Measurements from ENCODE around the gene TBC1D4. TPM values are rescaled to one million over a fixed set of nuclear protein-coding genes. Genes with fewer than 3 reads are reported as not detected.
"Not testable (repeated sequence)": the region's sequence is repeated elsewhere in the genome, so short reads cannot be mapped to it uniquely, and the experiment has no call there.

Gene TBC1D4
- total RNA-seq, 2 donors from 2014 or later, result 34.5 to 38.8 TPM

GRCh38 chr13:75357576-75358289, 124.2 kb downstream of the TBC1D4 start:
- Mint-ChIP-seq H3K9me3 (no peaks in the 10 kb centered on the region), H3K4me1 (ENCODE audit: low read depth) (peaks cover 14% of the 10 kb centered on the region), H3K27me3 (ENCODE audit: low read depth) (no peaks in the 10 kb centered on the region), H3K27ac (no peak overlapping the region), H3K4me3 (no peak overlapping the region), H3K36me3 (ENCODE audit: insufficient read depth in 2 of 2) (no peaks in the 10 kb centered on the region)
- peak; percentile 90 to 96 for ATAC-seq (replicated peaks in 1 of 2)
- peak; percentile 60 to 62 for DNase-seq

GRCh38 chr13:75356421-75356820, 125.5 kb downstream of the TBC1D4 start:
- no peak overlapping the region for H3K4me3 Mint-ChIP-seq
- no peaks in the 10 kb centered on the region for H3K27me3 Mint-ChIP-seq (ENCODE audit: low read depth)
- peaks cover 14% of the 10 kb centered on the region for H3K4me1 Mint-ChIP-seq (ENCODE audit: low read depth)
- H3K27ac Mint-ChIP-seq, result no peak overlapping the region
- ATAC-seq (replicated peaks in 1 of 2) (no peak), DNase-seq (no peak)
- no peaks in the 10 kb centered on the region for H3K36me3 Mint-ChIP-seq (ENCODE audit: insufficient read depth in 2 of 2)
- peaks cover 0 to 2% of the 10 kb centered on the region in 2 donors for H3K9me3 Mint-ChIP-seq

- no peak for ATAC-seq (replicated peaks in 1 of 2)
- Mint-ChIP-seq H3K27me3 (ENCODE audit: low read depth) (no peaks in the 10 kb centered on the region), H3K4me3 (no peak overlapping the region), H3K9me3 (peaks cover 0 to 2% of the 10 kb centered on the region in 2 donors), H3K4me1 (ENCODE audit: low read depth) (peaks cover 14% of the 10 kb centered on the region), H3K36me3 (ENCODE audit: insufficient read depth in 2 of 2) (no peaks in the 10 kb centered on the region), H3K27ac (no peak overlapping the region)
- no peak for DNase-seq
These were observed 126.4 kb downstream of the TBC1D4 start for GRCh38 chr13:75355609-75356008.

GRCh38 chr13:75353781-75354193, 128.2 kb downstream of the TBC1D4 start:
- no peaks in the 10 kb centered on the region for H3K27me3 Mint-ChIP-seq (ENCODE audit: low read depth)
- DNase-seq (no peak), ATAC-seq (replicated peaks in 1 of 2) (peak; percentile 45 to 70)
- H3K9me3 Mint-ChIP-seq, result peaks cover 0 to 2% of the 10 kb centered on the region in 2 donors
- H3K27ac Mint-ChIP-seq, result no peak overlapping the region
- H3K4me3 Mint-ChIP-seq, result no peak overlapping the region
- H3K36me3 Mint-ChIP-seq (ENCODE audit: insufficient read depth in 2 of 2), result no peaks in the 10 kb centered on the region
- peaks cover 14% of the 10 kb centered on the region for H3K4me1 Mint-ChIP-seq (ENCODE audit: low read depth)

- Mint-ChIP-seq H3K4me1 (ENCODE audit: low read depth) (peaks cover 6% of the 10 kb centered on the region), H3K27ac (no peak overlapping the region), H3K4me3 (no peak overlapping the region), H3K9me3 (peaks cover 0 to 2% of the 10 kb centered on the region in 2 donors), H3K36me3 (ENCODE audit: insufficient read depth in 2 of 2) (no peaks in the 10 kb centered on the region), H3K27me3 (ENCODE audit: low read depth) (no peaks in the 10 kb centered on the region)
- DNase-seq (no peak), ATAC-seq (replicated peaks in 1 of 2) (no peak)
These were observed 129.2 kb downstream of the TBC1D4 start for GRCh38 chr13:75352641-75353327.

GRCh38 chr13:75351538-75351937, 130.4 kb downstream of the TBC1D4 start:
- H3K4me3 Mint-ChIP-seq; H3K36me3 Mint-ChIP-seq (ENCODE audit: insufficient read depth in 2 of 2); H3K9me3 Mint-ChIP-seq; ATAC-seq (replicated peaks in 1 of 2); H3K4me1 Mint-ChIP-seq (ENCODE audit: low read depth); H3K27ac Mint-ChIP-seq; DNase-seq; H3K27me3 Mint-ChIP-seq (ENCODE audit: low read depth): not testable (repeated sequence)

- no peak overlapping the region for H3K4me3 Mint-ChIP-seq
- no peaks in the 10 kb centered on the region for H3K27me3 Mint-ChIP-seq (ENCODE audit: low read depth)
- H3K36me3 Mint-ChIP-seq (ENCODE audit: insufficient read depth in 2 of 2), result no peaks in the 10 kb centered on the region
- ATAC-seq (replicated peaks in 1 of 2), result no peak
- DNase-seq, result no peak
- H3K27ac Mint-ChIP-seq, result no peak overlapping the region
- H3K9me3 Mint-ChIP-seq, result peaks cover 0 to 2% of the 10 kb centered on the region in 2 donors
- H3K4me1 Mint-ChIP-seq (ENCODE audit: low read depth), result peaks cover 6% of the 10 kb centered on the region
These were observed 134.0 kb downstream of the TBC1D4 start for GRCh38 chr13:75347925-75348324.

GRCh38 chr13:75347457-75347856, 134.5 kb downstream of the TBC1D4 start:
- DNase-seq (no peak), ATAC-seq (replicated peaks in 1 of 2) (no peak)
- Mint-ChIP-seq H3K27me3 (ENCODE audit: low read depth) (no peaks in the 10 kb centered on the region), H3K36me3 (ENCODE audit: insufficient read depth in 2 of 2) (no peaks in the 10 kb centered on the region), H3K4me1 (ENCODE audit: low read depth) (peaks cover 6% of the 10 kb centered on the region), H3K4me3 (no peak overlapping the region), H3K27ac (no peak overlapping the region), H3K9me3 (peaks cover 0 to 2% of the 10 kb centered on the region in 2 donors)

GRCh38 chr13:75345193-75345592, 136.8 kb downstream of the TBC1D4 start:
- Mint-ChIP-seq H3K4me3 (no peak overlapping the region), H3K4me1 (ENCODE audit: low read depth) (peaks cover 6% of the 10 kb centered on the region), H3K27ac (no peak overlapping the region), H3K36me3 (ENCODE audit: insufficient read depth in 2 of 2) (no peaks in the 10 kb centered on the region), H3K27me3 (ENCODE audit: low read depth) (no peaks in the 10 kb centered on the region), H3K9me3 (no peaks in the 10 kb centered on the region)
- ATAC-seq (replicated peaks in 1 of 2) (no peak), DNase-seq (no peak)

GRCh38 chr13:75341028-75341427, 140.9 kb downstream of the TBC1D4 start:
- Mint-ChIP-seq H3K27me3 (ENCODE audit: low read depth) (no peaks in the 10 kb centered on the region), H3K27ac (no peak overlapping the region), H3K36me3 (ENCODE audit: insufficient read depth in 2 of 2) (no peaks in the 10 kb centered on the region), H3K4me3 (no peak overlapping the region), H3K9me3 (no peaks in the 10 kb centered on the region), H3K4me1 (ENCODE audit: low read depth) (no peaks in the 10 kb centered on the region)
- ATAC-seq (replicated peaks in 1 of 2) (no peak), DNase-seq (no peak)

- H3K27me3 Mint-ChIP-seq (ENCODE audit: low read depth), result no peaks in the 10 kb centered on the region
- no peak for ATAC-seq (replicated peaks in 1 of 2)
- DNase-seq, result no peak
- peaks cover 0 to 2% of the 10 kb centered on the region in 2 donors for H3K9me3 Mint-ChIP-seq
- H3K27ac Mint-ChIP-seq, result no peak overlapping the region
- no peaks in the 10 kb centered on the region for H3K36me3 Mint-ChIP-seq (ENCODE audit: insufficient read depth in 2 of 2)
- no peaks in the 10 kb centered on the region for H3K4me1 Mint-ChIP-seq (ENCODE audit: low read depth)
- no peak overlapping the region for H3K4me3 Mint-ChIP-seq
These were observed 142.2 kb downstream of the TBC1D4 start for GRCh38 chr13:75339635-75340374.

- no peaks in the 10 kb centered on the region for H3K36me3 Mint-ChIP-seq (ENCODE audit: insufficient read depth in 2 of 2)
- DNase-seq (no peak), ATAC-seq (replicated peaks in 1 of 2) (no peak)
- H3K27me3 Mint-ChIP-seq (ENCODE audit: low read depth), result no peaks in the 10 kb centered on the region
- H3K9me3 Mint-ChIP-seq, result peaks cover 0 to 2% of the 10 kb centered on the region in 2 donors
- H3K4me1 Mint-ChIP-seq (ENCODE audit: low read depth), result peaks cover 7% of the 10 kb centered on the region
- H3K27ac Mint-ChIP-seq, result no peak overlapping the region
- H3K4me3 Mint-ChIP-seq, result no peak overlapping the region
These were observed 147.1 kb downstream of the TBC1D4 start for GRCh38 chr13:75334634-75335447.

All from activated T-cell treated with anti-CD3 and anti-CD28 coated beads, Interleukin-2, amount 50 U/mL, for 72 hours (primary cell).